Measurements from ENCODE around the gene LAG3. TPM values are rescaled to one million over a fixed set of nuclear protein-coding genes. Genes with fewer than 3 reads are reported as not detected.

LAG3 gene
- total and polyA plus RNA-seq, 10 of the 15 experiments (the other 5 are each of a cell fraction or from before 2014, with no cell fraction given), result 0.52 to 4.2 (median 1.0) TPM; not detected in 1

DNA sequence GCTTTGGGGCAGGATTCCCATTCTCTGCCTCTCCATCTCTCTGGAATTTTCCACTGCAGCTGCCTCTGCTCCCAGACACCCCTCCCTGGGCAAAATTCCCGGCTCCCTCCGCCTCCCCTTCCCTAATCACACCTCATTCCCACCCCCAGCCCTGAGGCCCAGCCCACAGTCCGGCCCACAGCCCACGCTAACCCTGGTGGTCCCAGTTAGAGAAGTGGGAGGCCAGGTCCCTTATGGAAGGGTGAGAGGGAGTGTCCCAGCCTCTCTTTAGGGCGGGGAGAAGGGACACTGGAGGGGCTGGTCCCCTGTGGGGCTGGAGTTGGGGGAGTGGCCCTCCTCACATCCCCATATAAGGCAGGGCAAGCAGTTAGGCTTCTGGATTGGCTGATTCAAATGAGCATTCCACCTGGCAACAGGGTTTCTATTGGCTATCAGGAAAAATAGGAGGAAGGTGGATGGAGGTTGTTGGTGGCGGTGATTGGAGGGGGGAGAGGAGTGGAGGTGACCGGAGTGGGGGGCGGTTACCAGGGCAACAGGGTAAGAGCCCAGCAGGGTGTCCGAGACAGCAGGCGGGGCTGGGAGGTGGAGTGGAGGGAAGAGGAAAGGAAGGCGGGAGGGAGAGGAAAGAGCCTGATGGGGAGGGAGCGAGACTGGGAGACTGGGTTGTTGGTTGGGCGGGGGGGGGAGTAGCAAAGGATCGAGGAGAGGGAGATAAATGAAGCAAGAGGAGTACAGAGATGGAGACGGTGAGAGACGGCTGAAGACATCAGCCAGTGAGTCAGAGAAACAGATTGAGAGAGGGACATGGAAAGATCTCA, 8.1 kb upstream of the LAG3 start (continued):
- TF ChIP-seq POLR2AphosphoS2 (IDR thresholded peaks at IDR 0.05; ENCODE audit: low read depth, low read length) (no peak), RUNX3 (IDR thresholded peaks at IDR 0.05; ENCODE audit: low read length) (no peak), PAX5 (IDR thresholded peaks at IDR 0.05; ENCODE audit: borderline replicate concordance, low read depth, low read length) (no peak), IRF4 (IDR thresholded peaks at IDR 0.05; ENCODE audit: low read depth, low read length) (no peak), IKZF2 (IDR thresholded peaks at IDR 0.05) (peak; percentile 30 to 63), KDM1A (IDR thresholded peaks at IDR 0.05; ENCODE audit: borderline replicate concordance) (no peak), PAX8 (IDR thresholded peaks at IDR 0.05) (no peak), ZNF207 (IDR thresholded peaks at IDR 0.05; ENCODE audit: borderline replicate concordance) (no peak), EP300 (IDR thresholded peaks at IDR 0.05; ENCODE audit: borderline replicate concordance in 1 of 2, control insufficient read depth in 1 of 2, low read depth in 2 of 2, low read length in 2 of 2) (no peak), BRCA1 (IDR thresholded peaks at IDR 0.05; ENCODE audit: low read depth, low read length) (no peak), ETV6 (conservative IDR thresholded peaks at IDR 0.05 in 1 of 2, IDR thresholded peaks at IDR 0.05 in 1 of 2; ENCODE audit: borderline replicate concordance in 1 of 2, low read depth in 1 of 2) (no peak), TCF7 (IDR thresholded peaks at IDR 0.05; ENCODE audit: borderline replicate concordance) (no peak), MTA2 (IDR thresholded peaks at IDR 0.05; ENCODE audit: low read depth) (0 out of 2 replicates have a peak, but pooled peaks have one; percentile 23), CREM (IDR thresholded peaks at IDR 0.05; ENCODE audit: low read depth) (0 out of 2 replicates have a peak, but pooled peaks have one; percentile 24), SP1 (IDR thresholded peaks at IDR 0.05; ENCODE audit: low read depth, low read length) (peak; percentile 84), CREB1 (IDR thresholded peaks at IDR 0.05; ENCODE audit: low read depth) (peak; percentile 66)
- TF ChIP-seq, protein P1, sequence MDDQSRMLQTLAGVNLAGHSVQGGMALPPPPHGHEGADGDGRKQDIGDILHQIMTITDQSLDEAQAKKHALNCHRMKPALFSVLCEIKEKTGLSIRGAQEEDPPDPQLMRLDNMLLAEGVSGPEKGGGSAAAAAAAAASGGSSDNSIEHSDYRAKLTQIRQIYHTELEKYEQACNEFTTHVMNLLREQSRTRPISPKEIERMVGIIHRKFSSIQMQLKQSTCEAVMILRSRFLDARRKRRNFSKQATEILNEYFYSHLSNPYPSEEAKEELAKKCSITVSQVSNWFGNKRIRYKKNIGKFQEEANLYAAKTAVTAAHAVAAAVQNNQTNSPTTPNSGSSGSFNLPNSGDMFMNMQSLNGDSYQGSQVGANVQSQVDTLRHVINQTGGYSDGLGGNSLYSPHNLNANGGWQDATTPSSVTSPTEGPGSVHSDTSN (IDR thresholded peaks at IDR 0.05; ENCODE audit: insufficient replicate concordance, low read depth, low read length), result no peak
- TF ChIP-seq, protein P2, sequence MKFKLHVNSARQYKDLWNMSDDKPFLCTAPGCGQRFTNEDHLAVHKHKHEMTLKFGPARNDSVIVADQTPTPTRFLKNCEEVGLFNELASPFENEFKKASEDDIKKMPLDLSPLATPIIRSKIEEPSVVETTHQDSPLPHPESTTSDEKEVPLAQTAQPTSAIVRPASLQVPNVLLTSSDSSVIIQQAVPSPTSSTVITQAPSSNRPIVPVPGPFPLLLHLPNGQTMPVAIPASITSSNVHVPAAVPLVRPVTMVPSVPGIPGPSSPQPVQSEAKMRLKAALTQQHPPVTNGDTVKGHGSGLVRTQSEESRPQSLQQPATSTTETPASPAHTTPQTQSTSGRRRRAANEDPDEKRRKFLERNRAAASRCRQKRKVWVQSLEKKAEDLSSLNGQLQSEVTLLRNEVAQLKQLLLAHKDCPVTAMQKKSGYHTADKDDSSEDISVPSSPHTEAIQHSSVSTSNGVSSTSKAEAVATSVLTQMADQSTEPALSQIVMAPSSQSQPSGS (IDR thresholded peaks at IDR 0.05; ENCODE audit: low read length), result no peak
- TF ChIP-seq, protein P3, sequence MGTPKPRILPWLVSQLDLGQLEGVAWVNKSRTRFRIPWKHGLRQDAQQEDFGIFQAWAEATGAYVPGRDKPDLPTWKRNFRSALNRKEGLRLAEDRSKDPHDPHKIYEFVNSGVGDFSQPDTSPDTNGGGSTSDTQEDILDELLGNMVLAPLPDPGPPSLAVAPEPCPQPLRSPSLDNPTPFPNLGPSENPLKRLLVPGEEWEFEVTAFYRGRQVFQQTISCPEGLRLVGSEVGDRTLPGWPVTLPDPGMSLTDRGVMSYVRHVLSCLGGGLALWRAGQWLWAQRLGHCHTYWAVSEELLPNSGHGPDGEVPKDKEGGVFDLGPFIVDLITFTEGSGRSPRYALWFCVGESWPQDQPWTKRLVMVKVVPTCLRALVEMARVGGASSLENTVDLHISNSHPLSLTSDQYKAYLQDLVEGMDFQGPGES (IDR thresholded peaks at IDR 0.05), result peak; percentile 70; the same call in 1 of the 2 replicates
- TF ChIP-seq, protein P4, sequence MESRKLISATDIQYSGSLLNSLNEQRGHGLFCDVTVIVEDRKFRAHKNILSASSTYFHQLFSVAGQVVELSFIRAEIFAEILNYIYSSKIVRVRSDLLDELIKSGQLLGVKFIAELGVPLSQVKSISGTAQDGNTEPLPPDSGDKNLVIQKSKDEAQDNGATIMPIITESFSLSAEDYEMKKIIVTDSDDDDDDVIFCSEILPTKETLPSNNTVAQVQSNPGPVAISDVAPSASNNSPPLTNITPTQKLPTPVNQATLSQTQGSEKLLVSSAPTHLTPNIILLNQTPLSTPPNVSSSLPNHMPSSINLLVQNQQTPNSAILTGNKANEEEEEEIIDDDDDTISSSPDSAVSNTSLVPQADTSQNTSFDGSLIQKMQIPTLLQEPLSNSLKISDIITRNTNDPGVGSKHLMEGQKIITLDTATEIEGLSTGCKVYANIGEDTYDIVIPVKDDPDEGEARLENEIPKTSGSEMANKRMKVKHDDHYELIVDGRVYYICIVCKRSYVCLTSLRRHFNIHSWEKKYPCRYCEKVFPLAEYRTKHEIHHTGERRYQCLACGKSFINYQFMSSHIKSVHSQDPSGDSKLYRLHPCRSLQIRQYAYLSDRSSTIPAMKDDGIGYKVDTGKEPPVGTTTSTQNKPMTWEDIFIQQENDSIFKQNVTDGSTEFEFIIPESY (IDR thresholded peaks at IDR 0.05), result peak; percentile 90; the same call in 1 of the 2 replicates
- TF ChIP-seq, protein P5, sequence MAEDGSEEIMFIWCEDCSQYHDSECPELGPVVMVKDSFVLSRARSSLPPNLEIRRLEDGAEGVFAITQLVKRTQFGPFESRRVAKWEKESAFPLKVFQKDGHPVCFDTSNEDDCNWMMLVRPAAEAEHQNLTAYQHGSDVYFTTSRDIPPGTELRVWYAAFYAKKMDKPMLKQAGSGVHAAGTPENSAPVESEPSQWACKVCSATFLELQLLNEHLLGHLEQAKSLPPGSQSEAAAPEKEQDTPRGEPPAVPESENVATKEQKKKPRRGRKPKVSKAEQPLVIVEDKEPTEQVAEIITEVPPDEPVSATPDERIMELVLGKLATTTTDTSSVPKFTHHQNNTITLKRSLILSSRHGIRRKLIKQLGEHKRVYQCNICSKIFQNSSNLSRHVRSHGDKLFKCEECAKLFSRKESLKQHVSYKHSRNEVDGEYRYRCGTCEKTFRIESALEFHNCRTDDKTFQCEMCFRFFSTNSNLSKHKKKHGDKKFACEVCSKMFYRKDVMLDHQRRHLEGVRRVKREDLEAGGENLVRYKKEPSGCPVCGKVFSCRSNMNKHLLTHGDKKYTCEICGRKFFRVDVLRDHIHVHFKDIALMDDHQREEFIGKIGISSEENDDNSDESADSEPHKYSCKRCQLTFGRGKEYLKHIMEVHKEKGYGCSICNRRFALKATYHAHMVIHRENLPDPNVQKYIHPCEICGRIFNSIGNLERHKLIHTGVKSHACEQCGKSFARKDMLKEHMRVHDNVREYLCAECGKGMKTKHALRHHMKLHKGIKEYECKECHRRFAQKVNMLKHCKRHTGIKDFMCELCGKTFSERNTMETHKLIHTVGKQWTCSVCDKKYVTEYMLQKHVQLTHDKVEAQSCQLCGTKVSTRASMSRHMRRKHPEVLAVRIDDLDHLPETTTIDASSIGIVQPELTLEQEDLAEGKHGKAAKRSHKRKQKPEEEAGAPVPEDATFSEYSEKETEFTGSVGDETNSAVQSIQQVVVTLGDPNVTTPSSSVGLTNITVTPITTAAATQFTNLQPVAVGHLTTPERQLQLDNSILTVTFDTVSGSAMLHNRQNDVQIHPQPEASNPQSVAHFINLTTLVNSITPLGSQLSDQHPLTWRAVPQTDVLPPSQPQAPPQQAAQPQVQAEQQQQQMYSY (CRISPR knock-in tag; IDR thresholded peaks at IDR 0.05), result no peak

Data from GM12878 (cell line).